Transverse colon (tissue), 3 donors: Measurements from ENCODE around the gene ECT2L.

ENCODE experiments used
- EP300 ChIP-seq: sonication (generic); formaldehyde crosslinking; IDR thresholded peaks from one replicate; pipeline ENCODE4 v1.6.1; 2017; ENCODE audit warnings: antibody characterized with exemption, low read depth
- POLR2A ChIP-seq: fragments of 450-650 bp; IDR thresholded peaks from one replicate; pipeline ENCODE4 v1.6.1; 2016; ENCODE audit warnings: antibody characterized with exemption, mild to moderate bottlenecking, moderate library complexity
- POLR2AphosphoS5 ChIP-seq, 3 donors: sonication (generic); formaldehyde crosslinking; IDR thresholded peaks; one replicate each; pipeline ENCODE4 v1.6.1; 2016; ENCODE audit warnings: antibody characterized with exemption in 3 of 3

DNA sequence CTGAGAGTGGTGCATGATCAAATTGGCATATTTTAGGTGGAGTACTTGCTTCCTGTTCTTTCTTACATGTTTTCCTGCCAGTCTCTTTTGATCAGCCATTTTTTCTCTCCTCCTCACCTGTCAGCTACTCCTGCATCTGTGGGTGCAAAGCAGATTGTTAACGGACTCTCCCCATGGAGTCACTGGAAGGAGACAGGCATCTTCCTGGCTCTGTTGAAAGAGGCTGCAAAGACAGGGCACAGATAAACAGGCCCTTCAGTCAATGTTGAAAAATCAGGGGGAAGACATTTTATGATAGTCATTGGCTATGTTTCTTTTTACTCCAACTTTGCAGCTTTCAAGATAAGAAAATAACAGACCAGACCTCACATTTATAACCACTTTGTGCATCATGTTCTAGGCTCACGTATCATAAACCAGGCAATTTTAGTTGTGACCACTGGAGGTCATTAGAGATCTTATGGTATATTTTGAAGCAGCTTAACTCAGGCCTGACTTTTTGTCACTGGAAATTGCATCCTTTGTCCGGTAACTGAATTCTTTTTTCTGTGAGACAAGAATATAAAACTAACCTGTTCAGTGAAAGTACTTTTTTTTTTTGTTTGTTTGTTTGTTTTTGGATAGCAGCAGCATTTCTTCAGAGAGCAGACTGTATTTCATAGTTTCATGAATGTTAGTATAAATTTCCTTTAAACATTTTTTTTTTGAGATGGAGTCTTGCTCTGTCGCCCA, 20.1 kb downstream of the ECT2L start:
- no peak for TF ChIP-seq EP300
- no peak for TF ChIP-seq POLR2A
- TF ChIP-seq POLR2AphosphoS5 (IDR thresholded peaks at IDR 0.05), result no peak
